Gastrocnemius medialis (tissue), 4 donors: ENCODE results near the gene SLC2A2.

Experiments
- CTCF ChIP-seq, 5 experiments: fragments of 450-650 bp in 3 of 5; fragments of 200-600 bp in 2 of 5; sonication (generic) in 2 of 5; IDR thresholded peaks in 4 of 5; conservative IDR thresholded peaks in 1 of 5; 1 replicate in 4 of 5; 2 replicates in 1 of 5; pipeline ENCODE4 v1.5.1; 2016 to 2019; ENCODE audit warnings: antibody characterized with exemption in 5 of 5, mild to moderate bottlenecking in 3 of 5, moderate library complexity in 3 of 5
- POLR2A ChIP-seq, 2 donors: fragments of 450-650 bp; IDR thresholded peaks; one replicate each; pipeline ENCODE4 v1.6.1; 2017; ENCODE audit warnings: antibody characterized with exemption in 2 of 2, mild to moderate bottlenecking in 2 of 2, moderate library complexity in 2 of 2

- no peak for TF ChIP-seq CTCF (IDR thresholded peaks at IDR 0.05 in 4 of 5, conservative IDR thresholded peaks at IDR 0.05 in 1 of 5)
- TF ChIP-seq POLR2A (IDR thresholded peaks at IDR 0.05) = no peak
Measured at GRCh38 chr3:170999737-171000242, 26.7 kb downstream of the SLC2A2 start.
